GM18868 (cell line): ENCODE data around the gene SIPA1L3.
"Not testable (repeated sequence)": the region's sequence is repeated elsewhere in the genome, so short reads cannot be mapped to it uniquely, and the experiment has no call there.

Source experiments
- ATAC-seq: cut with Tn5 transposase; IDR thresholded peaks from one replicate; pipeline ENCODE4 v1.9.1; 2021; ENCODE audit warnings: mild to moderate bottlenecking, moderate library complexity; ENCODE audit not compliant: unreplicated experiment

Gene SIPA1L3

DNA sequence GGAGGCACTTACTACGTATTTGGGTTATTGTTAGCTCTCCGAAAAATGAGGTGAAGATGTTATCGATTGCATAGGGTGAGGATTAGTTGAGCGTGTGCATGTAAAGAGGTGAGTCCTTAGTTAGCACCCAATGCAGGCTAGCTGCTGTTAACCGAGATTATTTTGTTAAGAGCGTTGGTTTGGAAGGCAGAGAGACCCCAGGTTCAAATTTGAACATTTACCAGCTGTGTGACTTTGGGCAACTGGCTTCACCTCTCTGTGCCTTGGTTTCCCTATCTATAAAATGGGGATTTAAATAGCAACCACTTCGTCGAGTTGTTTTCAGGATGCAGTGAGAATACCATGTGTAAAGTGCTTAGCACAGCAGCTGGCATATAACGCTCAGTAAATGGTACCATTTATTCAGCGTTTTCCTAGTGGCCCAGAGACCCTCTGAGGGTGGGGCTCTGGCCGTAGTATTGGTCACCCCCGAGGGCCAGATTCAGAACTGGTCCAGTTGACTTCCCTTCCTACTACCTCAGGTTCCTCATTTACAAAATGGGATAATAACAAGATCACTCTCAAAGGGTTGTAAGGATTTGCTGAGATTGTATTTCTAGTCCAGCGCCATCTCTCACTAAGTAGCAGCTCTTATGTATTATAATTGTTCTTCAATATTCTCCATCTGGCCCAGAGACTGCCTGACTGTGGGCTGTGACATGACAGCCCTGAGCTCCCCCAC lies 887 bp downstream of the SIPA1L3 start:
- ATAC-seq = no peak

DNA sequence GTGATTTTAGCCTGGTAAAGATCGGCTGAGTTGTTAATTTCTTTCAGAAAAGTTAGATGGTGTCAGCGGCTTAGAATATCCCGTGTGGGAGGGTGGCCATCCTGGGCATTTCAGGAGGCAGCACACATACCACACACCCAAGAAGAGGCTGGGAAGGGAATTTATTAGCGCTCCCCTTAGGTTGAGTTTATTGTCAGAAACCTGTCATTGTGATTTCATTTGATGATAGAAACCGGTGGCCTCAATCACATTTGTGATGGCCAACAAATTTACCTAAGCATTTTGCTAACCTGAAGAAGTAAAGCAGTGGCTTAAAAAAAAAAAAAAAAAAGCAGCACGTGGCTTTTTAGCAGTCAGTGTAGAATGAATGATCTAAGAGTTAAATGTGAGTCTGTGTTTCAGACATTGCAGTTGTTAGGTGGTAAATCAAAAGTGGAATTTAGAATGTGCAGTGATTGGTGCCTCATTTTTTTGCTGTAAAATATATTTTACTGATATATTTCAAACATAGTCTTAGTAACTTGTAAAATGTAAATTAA lies 2.7 kb downstream of the SIPA1L3 start:
- no peak for ATAC-seq

DNA sequence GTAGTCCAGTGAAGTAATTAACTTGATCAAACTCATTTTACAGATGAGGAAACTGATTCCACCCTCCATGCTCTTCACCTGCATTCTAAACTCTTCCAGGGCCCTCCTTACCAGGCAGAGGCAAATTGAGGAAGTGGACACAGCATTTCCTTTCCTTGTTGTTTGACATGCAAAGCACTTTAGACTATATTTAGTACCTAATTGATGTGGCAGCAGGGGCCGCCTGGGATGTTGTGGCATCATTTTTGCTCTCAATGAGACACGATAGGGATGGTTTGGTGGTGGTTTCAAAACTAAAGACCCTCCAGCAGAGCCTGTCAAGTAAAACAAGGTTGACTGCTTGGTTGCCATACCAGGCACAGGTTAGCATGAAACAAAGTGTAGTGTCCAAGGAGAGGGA lies 7.9 kb downstream of the SIPA1L3 start:
- ATAC-seq = no peak

DNA sequence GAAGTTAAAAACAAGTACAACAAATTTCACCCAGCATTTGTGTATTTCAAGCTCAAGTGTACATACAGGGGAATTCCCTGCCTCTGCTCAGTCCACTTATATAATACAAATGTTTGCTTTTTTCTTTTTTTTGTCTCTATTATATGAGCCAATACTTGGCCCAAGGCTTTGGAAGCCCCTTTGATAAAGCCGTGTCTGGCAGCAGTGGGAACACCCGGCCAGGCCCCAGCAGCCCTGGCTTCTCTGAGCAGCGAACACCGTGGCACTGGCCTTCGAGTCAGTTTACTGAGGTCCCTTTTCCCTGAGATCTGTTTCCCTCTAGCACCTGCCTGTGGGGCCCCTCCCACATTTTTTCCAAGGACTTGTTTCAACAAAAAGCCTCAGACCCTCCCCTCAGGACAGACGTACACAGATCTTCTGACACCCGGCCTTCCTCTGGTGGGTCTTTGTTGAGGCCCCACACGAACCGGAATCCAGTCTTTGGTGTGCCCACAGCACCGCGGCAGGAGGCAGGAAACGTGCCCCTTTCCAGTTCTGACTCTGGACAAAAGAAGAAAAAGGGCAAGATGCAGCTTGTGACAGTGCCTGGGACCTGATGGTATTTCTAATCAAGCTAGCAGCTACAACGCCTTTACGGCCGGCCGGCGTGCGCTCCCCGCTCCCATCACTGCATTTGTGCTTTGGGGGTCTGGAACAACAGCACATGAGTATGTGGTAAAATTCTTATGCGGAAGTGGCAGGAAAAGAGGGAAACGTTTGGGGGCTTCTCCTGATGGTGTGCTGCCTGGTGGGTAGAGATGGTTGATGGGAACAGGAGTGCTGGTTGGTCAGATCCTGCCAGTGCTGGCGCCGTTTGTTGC lies 13.8 kb downstream of the SIPA1L3 start:
- ATAC-seq = no peak

DNA sequence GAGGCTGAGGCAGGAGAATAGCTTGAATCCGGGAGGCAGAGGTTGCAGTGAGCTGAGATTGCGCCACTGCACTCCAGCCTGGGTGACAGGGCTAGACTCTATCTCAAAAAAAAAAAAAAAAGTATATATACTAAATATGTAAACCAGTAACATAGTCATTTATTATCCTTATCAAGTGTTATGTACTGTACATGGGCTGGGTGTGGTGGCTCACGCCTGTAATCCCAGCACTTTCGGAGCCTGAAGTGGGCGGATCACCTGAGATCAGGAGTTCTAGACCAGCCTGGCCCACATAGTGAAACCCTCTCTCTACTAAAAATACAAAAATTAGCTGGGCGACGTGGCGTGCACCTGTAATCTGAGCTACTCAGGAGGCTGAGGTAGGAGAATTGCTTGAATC lies 17.6 kb downstream of the SIPA1L3 start:
- not testable (repeated sequence) for ATAC-seq

DNA sequence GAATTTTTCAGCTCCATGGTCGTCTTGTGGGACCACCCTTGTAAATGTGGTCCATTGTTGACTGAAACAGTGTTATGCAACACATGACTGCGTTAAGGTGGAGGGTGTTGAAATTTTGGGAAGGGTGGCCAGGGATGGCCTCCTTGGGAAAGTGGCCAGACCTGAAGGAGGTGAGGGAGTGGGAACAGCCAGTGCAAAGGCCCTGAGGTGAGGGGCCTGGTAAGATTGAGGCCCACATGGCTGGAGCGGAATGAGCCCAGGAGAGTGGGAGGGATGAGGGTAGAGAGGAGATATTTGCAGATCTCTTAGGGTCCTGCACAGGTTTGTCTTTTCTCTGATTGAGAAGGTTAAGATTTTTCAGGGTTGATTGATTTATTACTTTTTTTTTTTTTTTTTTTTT lies 18.2 kb downstream of the SIPA1L3 start:
- ATAC-seq = no peak

DNA sequence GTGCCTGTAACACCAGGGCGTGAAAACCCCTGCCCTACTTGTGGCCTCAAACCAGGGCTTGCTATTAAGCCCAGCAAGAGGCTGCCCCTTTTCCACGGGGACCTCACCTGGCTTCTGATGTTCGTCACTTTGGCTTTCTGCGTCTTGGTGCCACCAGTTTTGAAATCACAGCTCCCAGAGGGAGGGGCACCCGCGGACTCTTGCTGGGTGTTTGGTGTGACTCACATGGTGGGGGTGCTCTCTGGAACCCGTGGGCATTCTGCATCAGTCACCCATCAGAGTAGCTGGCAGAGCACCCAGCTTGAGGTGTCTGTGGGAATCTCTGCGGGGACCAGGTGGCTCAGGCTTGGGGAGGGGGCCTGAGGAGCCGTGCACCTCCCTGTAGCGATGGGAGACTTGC lies 19.2 kb downstream of the SIPA1L3 start:
- ATAC-seq = no peak

DNA sequence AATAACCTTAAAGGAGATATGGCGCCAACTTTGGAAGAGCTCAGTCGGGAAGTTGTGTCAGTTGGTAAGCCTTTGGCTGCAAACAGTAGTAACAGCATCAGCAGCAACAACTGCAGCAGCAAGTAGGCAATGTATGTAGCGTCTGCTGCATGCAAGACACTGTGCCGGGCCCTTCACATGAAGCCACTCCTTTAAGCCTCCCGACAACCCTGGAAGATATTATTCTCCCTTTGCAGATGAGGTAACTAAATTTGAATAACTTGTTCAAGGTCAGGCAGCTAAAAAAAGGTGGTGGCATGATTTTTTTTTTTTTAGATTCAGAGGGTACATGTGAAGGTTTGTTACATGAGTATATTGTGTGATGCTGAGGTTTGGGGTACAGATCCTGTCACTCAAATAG lies 19.7 kb downstream of the SIPA1L3 start:
- ATAC-seq = no peak

DNA sequence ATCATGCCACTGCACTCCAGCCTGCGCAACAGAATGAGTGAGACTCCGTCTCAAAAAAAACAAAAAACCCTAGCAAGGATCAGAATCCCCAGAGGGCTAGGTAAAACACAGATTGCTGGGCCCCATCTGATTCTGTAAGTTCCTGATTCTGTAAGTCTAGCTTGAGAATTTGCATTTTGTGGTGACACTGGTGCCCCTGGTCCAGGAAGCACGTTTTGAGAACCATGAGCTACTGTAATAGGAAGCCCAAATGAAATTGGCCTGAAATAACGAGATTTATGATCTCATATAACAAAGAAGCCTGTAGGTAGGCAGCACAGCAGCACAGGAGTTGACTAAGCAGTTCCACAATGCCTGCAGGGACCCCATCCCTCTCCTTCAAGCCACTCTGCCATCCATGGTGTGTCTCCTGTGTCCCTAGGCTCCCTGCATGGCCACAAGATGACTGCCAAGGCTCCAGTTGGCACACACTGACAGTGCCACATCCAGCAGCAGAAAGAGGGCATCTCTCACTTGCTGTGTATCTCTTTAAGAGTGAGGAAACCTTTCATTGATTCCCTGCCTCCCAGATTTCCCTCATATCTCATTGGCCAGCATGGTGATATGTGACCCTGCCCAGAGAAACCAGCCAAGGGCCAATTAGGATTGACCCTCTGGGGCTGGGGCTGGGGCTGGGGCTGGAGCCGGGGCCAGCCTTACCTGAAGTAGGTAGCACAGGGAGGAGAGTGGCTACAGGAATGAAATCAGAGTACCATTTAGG lies 21.7 kb downstream of the SIPA1L3 start:
- peak; percentile 58 for ATAC-seq

DNA sequence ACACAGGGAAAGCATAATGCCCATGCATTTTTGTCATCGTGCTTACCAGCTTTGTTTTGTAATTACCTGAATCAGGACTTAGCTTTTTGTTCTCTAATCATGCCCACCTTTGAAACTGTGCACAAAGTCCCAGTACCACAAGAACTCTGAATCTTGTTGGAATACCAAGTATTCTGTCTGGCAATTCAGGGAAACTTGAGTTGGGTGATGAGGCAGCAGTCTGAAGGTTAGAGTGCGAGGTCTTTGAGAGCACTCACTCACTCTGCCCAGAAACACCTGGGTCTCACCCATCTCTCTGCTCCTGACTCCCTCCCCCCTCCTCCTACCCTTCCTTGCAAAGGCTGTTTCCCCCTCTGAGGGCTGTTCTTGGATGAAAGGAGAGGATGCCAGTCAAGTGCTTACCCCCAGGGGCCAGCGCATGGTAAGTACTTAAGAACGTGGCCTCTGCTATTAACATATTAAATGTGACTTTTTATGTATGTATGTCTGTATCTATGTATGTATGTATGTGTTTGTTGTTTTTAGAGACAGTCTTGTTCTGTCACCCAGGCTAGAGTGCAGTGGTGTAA lies 22.4 kb downstream of the SIPA1L3 start:
- no peak for ATAC-seq

DNA sequence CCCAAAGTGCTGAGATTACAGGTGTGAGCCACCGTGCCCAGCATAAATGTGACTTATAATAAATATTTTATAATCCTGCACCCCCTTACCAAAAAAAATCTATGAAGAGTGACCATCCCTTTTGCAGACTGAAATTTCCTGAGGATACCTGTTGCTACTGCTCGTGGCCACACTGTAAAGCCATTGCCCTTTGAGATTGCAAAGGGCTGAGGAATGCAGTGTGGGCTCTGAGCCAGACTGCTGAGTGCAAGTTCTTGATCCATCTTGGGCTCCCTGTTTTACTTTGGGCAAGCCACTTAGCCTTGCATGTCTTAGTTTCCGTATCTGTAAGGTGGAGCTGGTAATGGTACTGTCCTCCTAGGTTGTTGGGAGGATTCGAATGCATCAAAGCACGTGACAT lies 23.4 kb downstream of the SIPA1L3 start:
- ATAC-seq = no peak

DNA sequence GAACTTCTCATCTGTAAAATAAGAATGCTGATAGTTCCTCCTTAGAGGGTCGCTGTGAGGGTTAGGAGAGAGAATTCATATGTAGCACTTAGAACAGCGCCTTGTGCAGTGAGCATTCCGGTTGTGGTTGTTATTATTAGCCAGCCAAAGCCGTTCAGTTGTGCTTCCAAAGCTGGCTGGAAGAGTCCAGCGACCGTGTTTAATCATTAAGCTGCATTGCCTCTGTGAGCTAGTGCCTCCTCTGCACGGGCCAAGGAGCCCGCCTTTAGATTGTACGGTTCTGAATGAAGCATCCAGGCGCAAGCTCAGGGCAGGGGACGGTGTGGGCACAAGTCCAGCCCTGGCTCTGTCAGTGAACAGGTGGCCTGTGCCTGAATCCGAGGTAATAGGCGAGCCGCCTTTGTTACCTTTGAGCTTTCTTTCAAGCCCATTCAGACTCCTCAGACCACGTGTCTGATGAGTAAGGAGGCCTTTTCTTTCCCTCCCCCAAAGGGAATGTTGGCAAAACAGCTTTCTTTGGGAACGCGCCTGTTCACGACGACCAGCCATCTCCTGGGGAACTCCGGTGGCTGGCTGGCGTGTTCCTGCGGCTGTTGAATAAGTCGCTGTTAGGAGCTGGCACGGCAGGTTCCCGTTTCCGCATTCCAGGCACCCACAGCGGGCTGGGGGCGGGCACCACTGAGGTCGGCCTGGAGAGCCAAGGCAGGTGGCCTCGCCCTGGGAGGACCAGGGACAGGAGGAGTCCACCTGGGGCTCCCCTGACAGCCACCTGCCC lies 25.1 kb downstream of the SIPA1L3 start:
- no peak for ATAC-seq

DNA sequence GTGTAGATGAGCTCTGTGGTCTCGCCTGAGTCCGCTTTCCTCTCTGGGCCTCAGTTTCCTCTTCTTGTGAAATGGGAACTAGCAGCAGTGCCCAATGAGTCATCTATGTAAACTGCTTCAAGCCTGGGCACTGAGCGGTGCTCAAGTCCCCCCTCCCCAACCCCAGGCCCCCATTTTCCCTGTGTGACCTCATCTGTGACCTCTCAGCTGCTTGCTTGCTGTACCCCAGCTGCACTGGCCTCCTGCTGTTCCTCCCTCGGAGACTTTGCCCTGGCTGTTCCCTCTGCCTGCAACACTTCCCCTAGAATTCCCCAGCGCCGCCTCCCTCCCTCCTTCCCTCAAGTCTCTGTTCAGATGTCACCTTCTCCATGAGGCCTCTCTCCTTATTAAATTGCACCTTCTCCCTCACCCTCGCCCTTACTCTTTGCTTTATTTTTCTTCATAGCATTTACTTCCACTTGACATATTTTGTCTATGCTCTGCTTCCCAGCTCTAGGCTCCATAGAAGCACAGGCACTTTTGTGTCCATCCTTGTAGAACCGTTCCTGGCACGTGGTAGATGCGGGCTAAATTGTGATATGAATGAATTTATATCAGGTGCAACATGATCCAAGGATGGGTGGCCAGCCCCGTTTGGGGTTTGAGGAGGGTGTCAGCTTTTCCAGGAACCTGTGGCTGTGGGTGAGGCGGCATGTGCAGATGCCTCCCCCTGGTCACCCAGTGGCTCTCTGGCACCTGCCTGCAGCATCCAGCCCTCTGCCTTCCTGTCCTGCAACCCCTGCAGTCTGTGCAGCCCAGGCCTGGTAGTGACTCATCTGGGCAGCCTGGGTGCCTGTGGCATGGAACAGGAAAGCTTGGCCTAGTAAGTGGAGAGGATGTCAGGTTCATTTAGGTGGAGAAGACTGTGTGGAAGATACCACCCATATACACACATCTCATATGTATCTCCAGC lies 26.3 kb downstream of the SIPA1L3 start:
- no peak for ATAC-seq

DNA sequence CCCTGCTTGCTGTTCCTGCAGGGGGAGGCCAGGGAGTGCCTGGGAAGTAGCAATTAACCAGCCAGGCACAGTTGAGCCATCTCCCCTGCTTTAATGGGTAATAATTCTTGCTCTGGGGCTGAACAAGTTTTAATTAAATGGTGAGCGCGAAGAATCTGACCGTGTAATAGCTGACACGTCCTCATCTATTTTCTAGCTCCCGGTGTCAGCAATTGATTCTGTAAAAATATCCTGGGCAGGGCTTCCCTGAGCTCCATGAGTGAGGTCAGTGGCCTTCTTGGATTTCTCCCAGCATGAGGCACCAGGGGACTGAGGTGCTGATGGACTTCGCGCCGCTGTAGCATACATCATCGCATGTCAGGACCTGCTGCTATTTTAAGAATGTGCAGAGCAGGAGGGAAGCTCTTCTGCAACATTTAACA lies 26.9 kb downstream of the SIPA1L3 start:
- no peak for ATAC-seq

DNA sequence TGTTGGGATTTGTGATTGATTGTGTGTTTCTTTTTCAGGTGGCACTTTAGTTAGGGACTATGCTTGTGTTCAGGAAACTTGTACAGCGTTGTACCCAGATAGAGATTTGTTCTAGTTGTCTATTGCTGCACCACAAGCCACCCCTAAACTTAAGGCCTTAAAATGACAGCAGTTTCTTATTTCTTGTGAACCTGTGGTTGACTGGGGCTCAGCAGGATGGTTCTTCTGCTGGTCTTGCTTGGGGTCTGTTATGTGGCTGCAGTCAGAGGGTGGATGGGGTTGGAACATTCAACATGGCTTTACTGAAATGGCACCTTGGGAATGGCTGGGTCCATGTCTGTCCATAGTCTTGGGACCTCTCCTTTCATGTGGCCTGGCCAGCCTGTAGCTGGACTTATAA lies 28.3 kb downstream of the SIPA1L3 start:
- no peak for ATAC-seq

DNA sequence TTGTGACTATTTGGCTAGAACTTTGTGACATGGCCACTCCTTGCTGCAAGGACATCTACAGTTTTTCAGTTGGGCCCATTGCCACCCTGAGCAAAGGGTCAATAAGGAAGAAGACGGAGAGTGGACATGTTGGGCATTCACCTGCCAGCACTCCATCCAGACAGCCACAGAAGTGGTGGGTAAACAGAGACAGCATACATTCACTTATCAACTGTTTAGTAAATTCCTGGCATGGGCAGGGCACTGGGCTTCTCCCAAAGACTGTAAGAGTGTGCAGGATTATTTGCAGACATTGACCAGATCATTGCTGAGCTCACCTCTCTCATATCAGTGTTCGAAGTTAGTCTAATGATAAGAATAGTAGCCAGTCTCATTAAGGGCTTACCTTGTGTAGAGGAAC lies 29.2 kb downstream of the SIPA1L3 start:
- ATAC-seq = no peak

DNA sequence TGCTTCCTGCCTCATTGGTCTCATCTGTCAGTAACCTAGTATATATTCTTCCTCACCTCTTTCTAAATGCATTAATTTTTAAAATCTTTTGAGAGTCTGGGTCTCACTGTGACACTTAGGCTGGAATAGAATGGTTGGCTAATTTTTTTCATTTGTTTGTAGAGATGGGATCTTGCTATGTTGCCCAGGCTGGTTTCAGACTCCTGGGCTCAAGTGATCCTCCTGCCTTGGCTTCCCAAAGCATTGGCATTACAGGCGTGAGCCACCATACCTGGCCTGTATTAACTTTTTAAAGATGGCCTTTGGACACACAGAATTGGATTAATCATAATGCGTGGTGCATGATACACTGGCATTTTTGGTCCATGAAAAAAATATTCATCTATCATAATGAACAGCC lies 29.9 kb downstream of the SIPA1L3 start:
- ATAC-seq = no peak

DNA sequence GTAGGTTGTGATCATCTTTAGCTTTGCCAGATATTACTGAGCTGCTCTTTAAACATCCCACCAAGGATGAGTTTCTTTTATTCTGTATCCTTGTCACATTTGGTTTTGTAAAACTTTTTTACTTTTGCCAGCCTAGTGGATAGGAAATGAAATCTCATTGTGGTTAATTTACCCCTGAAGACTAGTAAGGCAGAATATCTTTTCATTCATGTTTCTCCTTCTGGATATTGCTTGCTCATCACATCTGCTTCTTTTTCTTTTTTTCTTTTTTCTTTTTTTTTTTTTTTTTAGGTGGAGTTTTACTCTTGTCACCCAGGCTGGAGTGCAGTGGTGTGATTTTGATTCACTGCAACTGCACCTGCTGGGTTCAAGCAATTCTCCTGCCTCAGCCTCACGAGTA lies 31.3 kb downstream of the SIPA1L3 start:
- no peak for ATAC-seq
